Fibroblast of lung (primary cell): ENCODE measurements around the gene ANKS1B. TPM values are rescaled to one million over a fixed set of nuclear protein-coding genes. Genes with fewer than 3 reads are reported as not detected.

Experiments used
- DNase-seq, 2 donors: peaks; one replicate each; pipeline versions ENCODE4 v3.0.0 to v3.0.0-alpha.2; 2010; ENCODE audit warnings: low read depth in 2 of 2
- H2AFZ ChIP-seq: 2 replicates; pipeline ENCODE4 v1.5.1; 2012; ENCODE audit warnings: low read length, control low read depth, inconsistent platforms
- H3K27ac ChIP-seq: 2 replicates; pipeline ENCODE4 v1.5.1; 2011; ENCODE audit warnings: low read length, control low read depth; ENCODE audit not compliant: insufficient read depth
- H3K27me3 ChIP-seq: 2 replicates; pipeline ENCODE4 v1.5.1; 2011; ENCODE audit warnings: mild to moderate bottlenecking, low read length; ENCODE audit not compliant: control insufficient read depth, insufficient read depth
- H3K36me3 ChIP-seq: 2 replicates; pipeline ENCODE4 v1.5.1; 2011; ENCODE audit warnings: low read length; ENCODE audit not compliant: control insufficient read depth, insufficient read depth
- H3K4me1 ChIP-seq: 2 replicates; pipeline ENCODE4 v1.5.1; 2011; ENCODE audit warnings: low read length; ENCODE audit not compliant: control insufficient read depth, insufficient read depth; ENCODE audit errors: extremely low read depth
- H3K4me2 ChIP-seq: 2 replicates; pipeline ENCODE4 v1.5.1; 2011; ENCODE audit warnings: low read length, control low read depth; ENCODE audit not compliant: insufficient read depth; ENCODE audit errors: extremely low read depth
- H3K4me3 ChIP-seq, 4 experiments: fragments of 200-600 bp in 1 of 4; sonication (generic) in 1 of 4; replicated peaks in 1 of 4; 2 replicates each; pipeline ENCODE4 v1.5.1; 2011 to 2016; ENCODE audit warnings: low read length in 4 of 4, low read depth in 3 of 4, mild to moderate bottlenecking in 3 of 4, control low read depth in 2 of 4, inconsistent platforms in 1 of 4, mixed read lengths in 1 of 4; ENCODE audit not compliant: insufficient read depth in 1 of 4; ENCODE audit errors: control extremely low read depth in 1 of 4
- H3K79me2 ChIP-seq: 2 replicates; pipeline ENCODE4 v1.5.1; 2012; ENCODE audit warnings: mild to moderate bottlenecking, low read length, inconsistent platforms; ENCODE audit not compliant: control insufficient read depth, insufficient read depth
- H3K9ac ChIP-seq: 2 replicates; pipeline ENCODE4 v1.5.1; 2011; ENCODE audit warnings: mild to moderate bottlenecking, low read length, control low read depth; ENCODE audit not compliant: insufficient read depth
- H3K9me3 ChIP-seq: 2 replicates; pipeline ENCODE4 v1.5.1; 2012; ENCODE audit warnings: low read depth, low read length; ENCODE audit not compliant: control insufficient read depth, insufficient read depth
- H4K20me1 ChIP-seq: 2 replicates; pipeline ENCODE4 v1.5.1; 2011; ENCODE audit warnings: low read length; ENCODE audit not compliant: control insufficient read depth, insufficient read depth; ENCODE audit errors: extremely low read depth
- CTCF ChIP-seq, 2 donors: IDR thresholded peaks in 1 of 2; conservative IDR thresholded peaks in 1 of 2; 1 replicate in 1 of 2; 2 replicates in 1 of 2; pipeline ENCODE4 v1.5.1; 2011 to 2012; ENCODE audit warnings: low read length in 2 of 2, control low read depth in 1 of 2, inconsistent platforms in 1 of 2, low read depth in 1 of 2, mild to moderate bottlenecking in 1 of 2
- EZH2 ChIP-seq: IDR thresholded peaks from 2 replicates; pipeline ENCODE4 v1.5.1; 2012; ENCODE audit warnings: low read length, control low read depth, mild to moderate bottlenecking; ENCODE audit errors: missing control alignments
- polyA plus RNA-seq, 2 donors: library from polyadenylated mRNA; depleted of rRNA in 1 of 2; stranded (reverse) in 1 of 2; unstranded in 1 of 2; fragments of >200 nt; gene quantifications; 2 replicates each; pipeline ENCODE4 v1.2.1, GENCODE V29; 2011 to 2012; ENCODE audit warnings: missing spikeins in 1 of 2
- total RNA-seq: library from RNA; depleted of rRNA; stranded (reverse); fragments of >200 nt; gene quantifications from 2 replicates; pipeline ENCODE4 v1.2.1, GENCODE V29; 2014

The ANKS1B gene
- total and polyA plus RNA-seq, 2 donors (not counting 1 experiment from before 2014, with no cell fraction given): 0.11 to 0.83 TPM

GRCh38 chr12:98735821-98736220, 1248.9 kb downstream of the ANKS1B start:
- Histone ChIP-seq H3K9ac (no peak overlapping the region), H3K36me3 (no peaks in the 10 kb centered on the region), H4K20me1 (no peaks in the 10 kb centered on the region), H3K4me2 (no peak overlapping the region), H3K27ac (no peak overlapping the region), H3K9me3 (no peaks in the 10 kb centered on the region), H3K4me1 (peaks cover 5% of the 10 kb centered on the region), H2AFZ (no peak overlapping the region), H3K27me3 (no peaks in the 10 kb centered on the region), H3K79me2 (no peaks in the 10 kb centered on the region), H3K4me3 (no peak overlapping the region)
- TF ChIP-seq CTCF (conservative IDR thresholded peaks at IDR 0.05 in 1 of 2, IDR thresholded peaks at IDR 0.05 in 1 of 2; ENCODE audit: low read depth in 1 of 2, low read length in 2 of 2): no peak
- no peak for TF ChIP-seq EZH2
- no peak for DNase-seq

GRCh38 chr12:98733667-98734350, 1250.9 kb downstream of the ANKS1B start:
- Histone ChIP-seq H2AFZ (no peak overlapping the region), H3K27ac (no peak overlapping the region), H3K79me2 (no peaks in the 10 kb centered on the region), H4K20me1 (no peaks in the 10 kb centered on the region), H3K9me3 (no peaks in the 10 kb centered on the region), H3K27me3 (no peaks in the 10 kb centered on the region), H3K9ac (no peak overlapping the region), H3K36me3 (peaks cover 1% of the 10 kb centered on the region), H3K4me3 (no peak overlapping the region), H3K4me2 (no peak overlapping the region), H3K4me1 (peaks cover 5% of the 10 kb centered on the region)
- no peak for TF ChIP-seq EZH2
- no peak for TF ChIP-seq CTCF (conservative IDR thresholded peaks at IDR 0.05 in 1 of 2, IDR thresholded peaks at IDR 0.05 in 1 of 2; ENCODE audit: low read depth in 1 of 2, low read length in 2 of 2)
- peak; percentile 28 to 38 for DNase-seq

- no peak overlapping the region for H3K9ac ChIP-seq
- no peak overlapping the region for H2AFZ ChIP-seq
- DNase-seq: peak in 1 of 2 donors; percentile 17
- no peaks in the 10 kb centered on the region for H4K20me1 ChIP-seq
- no peak overlapping the region for H3K4me3 ChIP-seq
- no peaks in the 10 kb centered on the region for H3K27me3 ChIP-seq
- no peak overlapping the region for H3K4me2 ChIP-seq
- no peaks in the 10 kb centered on the region for H3K9me3 ChIP-seq
- H3K36me3 ChIP-seq: peaks cover 1% of the 10 kb centered on the region
- peaks cover 1% of the 10 kb centered on the region for H3K4me1 ChIP-seq
- H3K27ac ChIP-seq: no peak overlapping the region
- H3K79me2 ChIP-seq: no peaks in the 10 kb centered on the region
- TF ChIP-seq CTCF (conservative IDR thresholded peaks at IDR 0.05 in 1 of 2, IDR thresholded peaks at IDR 0.05 in 1 of 2; ENCODE audit: low read depth in 1 of 2, low read length in 2 of 2) (no peak), EZH2 (no peak)
These were observed 1254.3 kb downstream of the ANKS1B start for GRCh38 chr12:98730412-98730811.
